T-helper 22 cell (primary cell): ENCODE measurements around the gene CRMP1.
"Not testable (repeated sequence)": the region's sequence is repeated elsewhere in the genome, so short reads cannot be mapped to it uniquely, and the experiment has no call there.

Experiments used
- DNase-seq: peaks from one replicate; pipeline ENCODE4 v3.0.0-alpha.2; 2020; ENCODE audit warnings: low read depth

The CRMP1 gene

GRCh38 chr4:5856362-5856761 is 36.5 kb downstream of the CRMP1 start:
- not testable (repeated sequence) for DNase-seq

GRCh38 chr4:5854929-5855328 is 38.0 kb downstream of the CRMP1 start:
- no peak for DNase-seq

- DNase-seq, result no peak
Observed at GRCh38 chr4:5852523-5853202, 40.2 kb downstream of the CRMP1 start.

- DNase-seq, result no peak
Observed at GRCh38 chr4:5851637-5852301, 41.1 kb downstream of the CRMP1 start.

- no peak for DNase-seq
Observed at GRCh38 chr4:5845035-5845905, 47.6 kb downstream of the CRMP1 start.

GRCh38 chr4:5843573-5844530 is 49.0 kb downstream of the CRMP1 start:
- DNase-seq, result no peak

- no peak for DNase-seq
Observed at GRCh38 chr4:5842456-5842855, 50.4 kb downstream of the CRMP1 start.

- no peak for DNase-seq
Observed at GRCh38 chr4:5839751-5840674, 52.9 kb downstream of the CRMP1 start.

- DNase-seq, result no peak
Observed at GRCh38 chr4:5839332-5839731, 53.6 kb downstream of the CRMP1 start.

- DNase-seq, result not testable (repeated sequence)
Observed at GRCh38 chr4:5837483-5837882, 55.4 kb downstream of the CRMP1 start.

- no peak for DNase-seq
Observed at GRCh38 chr4:5836943-5837342, 55.9 kb downstream of the CRMP1 start.

GRCh38 chr4:5828005-5828391 is 64.9 kb downstream of the CRMP1 start:
- no peak for DNase-seq

GRCh38 chr4:5827108-5828004 is 65.5 kb downstream of the CRMP1 start:
- DNase-seq, result no peak

- no peak for DNase-seq
Observed at GRCh38 chr4:5826437-5827107, 66.3 kb downstream of the CRMP1 start.

GRCh38 chr4:5825321-5826041 is 67.4 kb downstream of the CRMP1 start:
- DNase-seq, result no peak

GRCh38 chr4:5824635-5825034 is 68.3 kb downstream of the CRMP1 start:
- DNase-seq, result no peak

- DNase-seq, result no peak
Observed at GRCh38 chr4:5824227-5824626, 68.7 kb downstream of the CRMP1 start.

GRCh38 chr4:5823542-5824211 is 69.2 kb downstream of the CRMP1 start:
- DNase-seq, result no peak
